Measurements from ENCODE around the gene EFTUD2. TPM values are rescaled to one million over a fixed set of nuclear protein-coding genes. Genes with fewer than 3 reads are reported as not detected.

Gene EFTUD2
- polyA plus RNA-seq, 3 donors = 82.9 to 144 (median 104) TPM

- intact Hi-C loops (cut with micrococcal nuclease) = no loop called here
Observed at GRCh38 chr17:44848961-44849489, 50.2 kb downstream of the EFTUD2 start.

DNA sequence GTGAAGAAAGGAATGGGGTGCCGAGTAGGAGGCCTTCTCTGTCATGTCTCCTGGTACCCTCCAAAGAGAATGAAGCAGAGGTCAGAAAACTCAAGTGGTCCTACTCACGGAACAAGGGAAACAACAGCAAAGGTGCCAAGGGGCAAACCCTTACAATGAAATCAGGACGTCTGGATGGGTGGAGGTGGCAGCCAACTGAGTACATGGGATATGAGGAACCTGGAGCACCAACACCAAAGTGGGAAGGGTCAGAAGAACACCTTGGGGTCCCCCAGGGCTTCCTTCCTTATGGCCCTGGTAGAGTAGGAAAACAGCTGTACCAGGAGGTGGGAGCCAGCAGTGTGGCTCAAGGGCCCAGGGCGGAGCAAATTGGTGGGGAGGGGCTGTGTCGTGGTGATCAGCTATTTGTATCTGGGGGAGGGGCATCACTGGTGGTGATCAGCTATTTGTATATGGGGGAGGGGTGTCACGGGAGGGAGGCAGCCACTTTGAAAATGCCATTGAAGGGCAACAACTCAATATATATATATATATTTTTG, 50.9 kb downstream of the EFTUD2 start:
- H3K36me3 Mint-ChIP-seq = peaks cover 35 to 43% of the 10 kb centered on the region in 2 donors
- 75% methylated on average over 2 of the region's 6 CpGs for WGBS (ENCODE audit: insufficient coverage)

More at GRCh38 chr17:44848961-44849489, 50.2 kb downstream of the EFTUD2 start:
- Mint-ChIP-seq H3K4me3 (no peak overlapping the region), H3K27ac (peak overlapping the region in 2 of 7 donors; percentile 40 to 58), H3K9me3 (no peaks in the 10 kb centered on the region), H3K27me3 (ENCODE audit: low read depth in 3 of 3) (peaks cover 0 to 7% (median 2%) of the 10 kb centered on the region in 3 donors), H3K36me3 (peaks cover 42 to 50% of the 10 kb centered on the region in 2 donors), H3K4me1 (no peaks in the 10 kb centered on the region)
- Histone ChIP-seq H4K20me1 (ENCODE audit: insufficient read depth, low read length) (no peaks in the 10 kb centered on the region), H3K4me3 (replicated peaks in 1 of 3; ENCODE audit: low read depth in 2 of 3, low read length in 3 of 3) (no peak overlapping the region), H3K27me3 (ENCODE audit: control insufficient read depth in 2 of 2, insufficient read depth in 2 of 2, low read length in 2 of 2) (no peaks in the 10 kb centered on the region), H3K79me2 (ENCODE audit: insufficient read depth, low read length) (no peaks in the 10 kb centered on the region), H3K9me3 (replicated peaks in 1 of 2; ENCODE audit: control insufficient read depth in 1 of 2, insufficient read depth in 1 of 2, low read length in 2 of 2) (no peaks in the 10 kb centered on the region), H3K36me3 (replicated peaks in 1 of 2; ENCODE audit: control insufficient read depth in 1 of 2, insufficient read depth in 2 of 2, low read length in 2 of 2) (peaks cover 41 to 49% of the 10 kb centered on the region in 2 donors), H3K27ac (ENCODE audit: low read depth in 1 of 2, low read length in 2 of 2) (no peak overlapping the region), H3K4me1 (ENCODE audit: control insufficient read depth in 1 of 2, insufficient read depth in 2 of 2, low read length in 2 of 2) (no peaks in the 10 kb centered on the region), H3K4me2 (replicated peaks; ENCODE audit: extremely low read depth, low read length, poor library complexity, severe bottlenecking) (no peak overlapping the region), H3K9ac (ENCODE audit: insufficient read depth, low read length, poor library complexity, severe bottlenecking) (no peak overlapping the region), H2AFZ (ENCODE audit: insufficient read depth, low read depth, low read length, poor library complexity, severe bottlenecking) (no peak overlapping the region)
- DNase-seq = no peak
- 100% methylated on average over 7 of the region's 12 CpGs for WGBS (ENCODE audit: insufficient coverage)
- TF ChIP-seq, protein P1, sequence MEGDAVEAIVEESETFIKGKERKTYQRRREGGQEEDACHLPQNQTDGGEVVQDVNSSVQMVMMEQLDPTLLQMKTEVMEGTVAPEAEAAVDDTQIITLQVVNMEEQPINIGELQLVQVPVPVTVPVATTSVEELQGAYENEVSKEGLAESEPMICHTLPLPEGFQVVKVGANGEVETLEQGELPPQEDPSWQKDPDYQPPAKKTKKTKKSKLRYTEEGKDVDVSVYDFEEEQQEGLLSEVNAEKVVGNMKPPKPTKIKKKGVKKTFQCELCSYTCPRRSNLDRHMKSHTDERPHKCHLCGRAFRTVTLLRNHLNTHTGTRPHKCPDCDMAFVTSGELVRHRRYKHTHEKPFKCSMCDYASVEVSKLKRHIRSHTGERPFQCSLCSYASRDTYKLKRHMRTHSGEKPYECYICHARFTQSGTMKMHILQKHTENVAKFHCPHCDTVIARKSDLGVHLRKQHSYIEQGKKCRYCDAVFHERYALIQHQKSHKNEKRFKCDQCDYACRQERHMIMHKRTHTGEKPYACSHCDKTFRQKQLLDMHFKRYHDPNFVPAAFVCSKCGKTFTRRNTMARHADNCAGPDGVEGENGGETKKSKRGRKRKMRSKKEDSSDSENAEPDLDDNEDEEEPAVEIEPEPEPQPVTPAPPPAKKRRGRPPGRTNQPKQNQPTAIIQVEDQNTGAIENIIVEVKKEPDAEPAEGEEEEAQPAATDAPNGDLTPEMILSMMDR (IDR thresholded peaks at IDR 0.05) = no peak

More for the DNA sequence above, 50.9 kb downstream of the EFTUD2 start:
- DNase-seq = no peak
- Mint-ChIP-seq H3K27ac (no peak overlapping the region), H3K4me1 (no peaks in the 10 kb centered on the region), H3K27me3 (ENCODE audit: low read depth in 3 of 3) (peaks cover 0 to 7% (median 2%) of the 10 kb centered on the region in 3 donors), H3K4me3 (no peak overlapping the region), H3K9me3 (no peaks in the 10 kb centered on the region)
- H3K4me3 ChIP-seq (replicated peaks in 1 of 3; ENCODE audit: low read depth in 2 of 3, low read length in 3 of 3) = no peak overlapping the region
- TF ChIP-seq, protein P1 (IDR thresholded peaks at IDR 0.05) = no peak
- no peak overlapping the region for H3K9ac ChIP-seq (ENCODE audit: insufficient read depth, low read length, poor library complexity, severe bottlenecking)
- no peaks in the 10 kb centered on the region for H3K4me1 ChIP-seq (ENCODE audit: control insufficient read depth in 1 of 2, insufficient read depth in 2 of 2, low read length in 2 of 2)
- intact Hi-C loops (cut with micrococcal nuclease) = no loop called here
- H3K79me2 ChIP-seq (ENCODE audit: insufficient read depth, low read length) = no peaks in the 10 kb centered on the region
- H3K9me3 ChIP-seq (replicated peaks in 1 of 2; ENCODE audit: control insufficient read depth in 1 of 2, insufficient read depth in 1 of 2, low read length in 2 of 2) = no peaks in the 10 kb centered on the region
- no peaks in the 10 kb centered on the region for H3K27me3 ChIP-seq (ENCODE audit: control insufficient read depth in 2 of 2, insufficient read depth in 2 of 2, low read length in 2 of 2)
- H4K20me1 ChIP-seq (ENCODE audit: insufficient read depth, low read length) = no peaks in the 10 kb centered on the region
- peaks cover 34 to 42% of the 10 kb centered on the region in 2 donors for H3K36me3 ChIP-seq (replicated peaks in 1 of 2; ENCODE audit: control insufficient read depth in 1 of 2, insufficient read depth in 2 of 2, low read length in 2 of 2)
- no peak overlapping the region for H3K4me2 ChIP-seq (replicated peaks; ENCODE audit: extremely low read depth, low read length, poor library complexity, severe bottlenecking)
- H3K27ac ChIP-seq (ENCODE audit: low read depth in 1 of 2, low read length in 2 of 2) = no peak overlapping the region
- H2AFZ ChIP-seq (ENCODE audit: insufficient read depth, low read depth, low read length, poor library complexity, severe bottlenecking) = no peak overlapping the region

Measured in CD14-positive monocyte (primary cell).